HL-60 (cell line): ENCODE measurements around the gene SPTBN1.

ENCODE experiments used
- CTCF ChIP-seq: IDR thresholded peaks from one replicate; pipeline ENCODE4 v1.5.1; 2011; ENCODE audit warnings: low read length, control low read depth, inconsistent platforms; ENCODE audit not compliant: insufficient read depth
- GABPA ChIP-seq: IDR thresholded peaks from 2 replicates; pipeline ENCODE4 v1.6.1; 2012; ENCODE audit warnings: low read depth
- POLR2AphosphoS5 ChIP-seq: IDR thresholded peaks from 2 replicates; pipeline ENCODE4 v1.6.1; 2012; ENCODE audit warnings: low read depth
- REST ChIP-seq: IDR thresholded peaks from 2 replicates; pipeline ENCODE4 v1.6.1; 2012; ENCODE audit warnings: low read depth; ENCODE audit not compliant: insufficient replicate concordance
- SPI1 ChIP-seq: IDR thresholded peaks from 2 replicates; pipeline ENCODE4 v1.6.1; 2012; ENCODE audit warnings: low read depth, mild to moderate bottlenecking, borderline replicate concordance

- TF ChIP-seq CTCF (no peak), REST (no peak), POLR2AphosphoS5 (no peak), GABPA (no peak), SPI1 (no peak)
Measured at GRCh38 chr2:54597153-54597848, 141.2 kb downstream of the SPTBN1 start.
